ENCODE results near the gene GSTA1.

GRCh38 chr6:52752310-52752709 lies 51.3 kb downstream of the GSTA1 start:
- TF ChIP-seq, protein P1, sequence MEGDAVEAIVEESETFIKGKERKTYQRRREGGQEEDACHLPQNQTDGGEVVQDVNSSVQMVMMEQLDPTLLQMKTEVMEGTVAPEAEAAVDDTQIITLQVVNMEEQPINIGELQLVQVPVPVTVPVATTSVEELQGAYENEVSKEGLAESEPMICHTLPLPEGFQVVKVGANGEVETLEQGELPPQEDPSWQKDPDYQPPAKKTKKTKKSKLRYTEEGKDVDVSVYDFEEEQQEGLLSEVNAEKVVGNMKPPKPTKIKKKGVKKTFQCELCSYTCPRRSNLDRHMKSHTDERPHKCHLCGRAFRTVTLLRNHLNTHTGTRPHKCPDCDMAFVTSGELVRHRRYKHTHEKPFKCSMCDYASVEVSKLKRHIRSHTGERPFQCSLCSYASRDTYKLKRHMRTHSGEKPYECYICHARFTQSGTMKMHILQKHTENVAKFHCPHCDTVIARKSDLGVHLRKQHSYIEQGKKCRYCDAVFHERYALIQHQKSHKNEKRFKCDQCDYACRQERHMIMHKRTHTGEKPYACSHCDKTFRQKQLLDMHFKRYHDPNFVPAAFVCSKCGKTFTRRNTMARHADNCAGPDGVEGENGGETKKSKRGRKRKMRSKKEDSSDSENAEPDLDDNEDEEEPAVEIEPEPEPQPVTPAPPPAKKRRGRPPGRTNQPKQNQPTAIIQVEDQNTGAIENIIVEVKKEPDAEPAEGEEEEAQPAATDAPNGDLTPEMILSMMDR (IDR thresholded peaks at IDR 0.05; ENCODE audit: insufficient read depth, low read length), result no peak
- no peak for TF ChIP-seq POLR2AphosphoS5 (IDR thresholded peaks at IDR 0.05; ENCODE audit: low read depth)
- TF ChIP-seq, protein P2, sequence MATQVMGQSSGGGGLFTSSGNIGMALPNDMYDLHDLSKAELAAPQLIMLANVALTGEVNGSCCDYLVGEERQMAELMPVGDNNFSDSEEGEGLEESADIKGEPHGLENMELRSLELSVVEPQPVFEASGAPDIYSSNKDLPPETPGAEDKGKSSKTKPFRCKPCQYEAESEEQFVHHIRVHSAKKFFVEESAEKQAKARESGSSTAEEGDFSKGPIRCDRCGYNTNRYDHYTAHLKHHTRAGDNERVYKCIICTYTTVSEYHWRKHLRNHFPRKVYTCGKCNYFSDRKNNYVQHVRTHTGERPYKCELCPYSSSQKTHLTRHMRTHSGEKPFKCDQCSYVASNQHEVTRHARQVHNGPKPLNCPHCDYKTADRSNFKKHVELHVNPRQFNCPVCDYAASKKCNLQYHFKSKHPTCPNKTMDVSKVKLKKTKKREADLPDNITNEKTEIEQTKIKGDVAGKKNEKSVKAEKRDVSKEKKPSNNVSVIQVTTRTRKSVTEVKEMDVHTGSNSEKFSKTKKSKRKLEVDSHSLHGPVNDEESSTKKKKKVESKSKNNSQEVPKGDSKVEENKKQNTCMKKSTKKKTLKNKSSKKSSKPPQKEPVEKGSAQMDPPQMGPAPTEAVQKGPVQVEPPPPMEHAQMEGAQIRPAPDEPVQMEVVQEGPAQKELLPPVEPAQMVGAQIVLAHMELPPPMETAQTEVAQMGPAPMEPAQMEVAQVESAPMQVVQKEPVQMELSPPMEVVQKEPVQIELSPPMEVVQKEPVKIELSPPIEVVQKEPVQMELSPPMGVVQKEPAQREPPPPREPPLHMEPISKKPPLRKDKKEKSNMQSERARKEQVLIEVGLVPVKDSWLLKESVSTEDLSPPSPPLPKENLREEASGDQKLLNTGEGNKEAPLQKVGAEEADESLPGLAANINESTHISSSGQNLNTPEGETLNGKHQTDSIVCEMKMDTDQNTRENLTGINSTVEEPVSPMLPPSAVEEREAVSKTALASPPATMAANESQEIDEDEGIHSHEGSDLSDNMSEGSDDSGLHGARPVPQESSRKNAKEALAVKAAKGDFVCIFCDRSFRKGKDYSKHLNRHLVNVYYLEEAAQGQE (IDR thresholded peaks at IDR 0.05; ENCODE audit: insufficient replicate concordance, low read depth), result no peak

Measured in HL-60 (cell line).